ENCODE data around the gene BEND7. TPM values are rescaled to one million over a fixed set of nuclear protein-coding genes. Genes with fewer than 3 reads are reported as not detected.

The BEND7 gene
- total RNA-seq, 1 donor from 2014 or later = 7.1 TPM

Other genes with a start within 250 kb of the BEND7 start
- 7.2 and 12.1 TPM in 2 replicates for gene PHYH, start 228.9 kb downstream of the BEND7 start, total RNA-seq
- gene SEPHS1, start 180.7 kb downstream of the BEND7 start, total RNA-seq = 29.0 and 35.1 TPM in 2 replicates
- gene PRPF18, start 58.0 kb upstream of the BEND7 start, total RNA-seq = 16.1 and 25.4 TPM in 2 replicates

All from lung microvascular endothelial cell (primary cell).